ENCODE measurements around the gene LOX. TPM values are rescaled to one million over a fixed set of nuclear protein-coding genes. Genes with fewer than 3 reads are reported as not detected.

Gene LOX
- total and polyA plus RNA-seq, 9 of the 15 experiments (the other 6 are each of a cell fraction or from before 2014, with no cell fraction given): 0.06 to 0.09 TPM; not detected in 7

DNA sequence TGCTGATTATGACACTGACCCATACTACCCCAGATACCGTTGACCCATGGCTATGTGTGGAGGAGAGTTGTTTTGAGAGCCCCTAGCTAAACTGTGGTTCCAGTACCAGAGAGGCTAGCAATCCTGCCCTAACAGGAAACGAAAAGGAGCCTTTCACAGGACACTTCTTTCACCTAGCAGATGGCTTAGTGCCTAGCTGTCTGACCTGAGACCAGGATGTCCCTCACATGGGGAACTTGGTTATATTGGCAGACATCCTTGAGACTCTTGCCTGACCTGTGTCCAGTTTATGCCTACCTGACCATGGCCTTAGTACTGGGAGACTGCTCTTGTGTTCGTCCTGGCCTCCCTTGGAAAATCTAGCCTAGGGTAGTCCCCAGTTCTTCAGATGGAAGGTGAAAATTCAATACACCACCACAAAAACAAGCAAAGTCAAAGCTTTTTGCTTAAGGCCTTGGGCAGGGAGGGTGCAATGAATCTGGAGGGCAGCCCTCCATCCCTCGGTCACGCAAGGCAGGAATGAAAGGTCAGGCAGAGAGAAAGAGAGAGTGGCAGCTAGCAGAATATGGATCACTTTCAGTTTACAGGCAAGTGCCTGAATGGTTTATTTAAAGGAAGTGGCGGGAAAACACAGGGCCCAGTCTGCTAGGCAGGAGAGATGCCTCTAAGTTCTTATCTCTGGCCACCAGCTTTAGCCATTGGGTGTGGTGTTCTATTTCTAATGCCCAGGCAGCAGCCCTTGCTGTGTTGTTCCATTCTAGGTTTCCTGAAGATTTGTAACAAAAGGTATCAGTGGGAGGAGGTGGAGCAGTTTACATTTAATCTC lies 34.9 kb upstream of the LOX start (continued):
- no peak for TF ChIP-seq DDX20 (tag; IDR thresholded peaks at IDR 0.05; ENCODE audit: low read depth)
- no peak for TF ChIP-seq CBX5 (IDR thresholded peaks at IDR 0.05; ENCODE audit: borderline replicate concordance, low read depth)
- TF ChIP-seq, protein P1, sequence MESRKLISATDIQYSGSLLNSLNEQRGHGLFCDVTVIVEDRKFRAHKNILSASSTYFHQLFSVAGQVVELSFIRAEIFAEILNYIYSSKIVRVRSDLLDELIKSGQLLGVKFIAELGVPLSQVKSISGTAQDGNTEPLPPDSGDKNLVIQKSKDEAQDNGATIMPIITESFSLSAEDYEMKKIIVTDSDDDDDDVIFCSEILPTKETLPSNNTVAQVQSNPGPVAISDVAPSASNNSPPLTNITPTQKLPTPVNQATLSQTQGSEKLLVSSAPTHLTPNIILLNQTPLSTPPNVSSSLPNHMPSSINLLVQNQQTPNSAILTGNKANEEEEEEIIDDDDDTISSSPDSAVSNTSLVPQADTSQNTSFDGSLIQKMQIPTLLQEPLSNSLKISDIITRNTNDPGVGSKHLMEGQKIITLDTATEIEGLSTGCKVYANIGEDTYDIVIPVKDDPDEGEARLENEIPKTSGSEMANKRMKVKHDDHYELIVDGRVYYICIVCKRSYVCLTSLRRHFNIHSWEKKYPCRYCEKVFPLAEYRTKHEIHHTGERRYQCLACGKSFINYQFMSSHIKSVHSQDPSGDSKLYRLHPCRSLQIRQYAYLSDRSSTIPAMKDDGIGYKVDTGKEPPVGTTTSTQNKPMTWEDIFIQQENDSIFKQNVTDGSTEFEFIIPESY (CRISPR knock-in tag; IDR thresholded peaks at IDR 0.05): 0 out of 2 replicates have a peak, but pooled peaks have one; percentile 8
- TF ChIP-seq, protein P2, sequence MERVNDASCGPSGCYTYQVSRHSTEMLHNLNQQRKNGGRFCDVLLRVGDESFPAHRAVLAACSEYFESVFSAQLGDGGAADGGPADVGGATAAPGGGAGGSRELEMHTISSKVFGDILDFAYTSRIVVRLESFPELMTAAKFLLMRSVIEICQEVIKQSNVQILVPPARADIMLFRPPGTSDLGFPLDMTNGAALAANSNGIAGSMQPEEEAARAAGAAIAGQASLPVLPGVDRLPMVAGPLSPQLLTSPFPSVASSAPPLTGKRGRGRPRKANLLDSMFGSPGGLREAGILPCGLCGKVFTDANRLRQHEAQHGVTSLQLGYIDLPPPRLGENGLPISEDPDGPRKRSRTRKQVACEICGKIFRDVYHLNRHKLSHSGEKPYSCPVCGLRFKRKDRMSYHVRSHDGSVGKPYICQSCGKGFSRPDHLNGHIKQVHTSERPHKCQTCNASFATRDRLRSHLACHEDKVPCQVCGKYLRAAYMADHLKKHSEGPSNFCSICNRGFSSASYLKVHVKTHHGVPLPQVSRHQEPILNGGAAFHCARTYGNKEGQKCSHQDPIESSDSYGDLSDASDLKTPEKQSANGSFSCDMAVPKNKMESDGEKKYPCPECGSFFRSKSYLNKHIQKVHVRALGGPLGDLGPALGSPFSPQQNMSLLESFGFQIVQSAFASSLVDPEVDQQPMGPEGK (CRISPR knock-in tag; IDR thresholded peaks at IDR 0.05; ENCODE audit: borderline replicate concordance): no peak
- peak; percentile 96 for TF ChIP-seq DPF2 (IDR thresholded peaks at IDR 0.05)
- TF ChIP-seq EGR1 (conservative IDR thresholded peaks at IDR 0.05): 0 out of 2 replicates have a peak, but pooled peaks have one; percentile 19
- TF ChIP-seq SRSF3 (IDR thresholded peaks at IDR 0.05; ENCODE audit: insufficient read depth, low read length): no peak
- TF ChIP-seq, protein P3, sequence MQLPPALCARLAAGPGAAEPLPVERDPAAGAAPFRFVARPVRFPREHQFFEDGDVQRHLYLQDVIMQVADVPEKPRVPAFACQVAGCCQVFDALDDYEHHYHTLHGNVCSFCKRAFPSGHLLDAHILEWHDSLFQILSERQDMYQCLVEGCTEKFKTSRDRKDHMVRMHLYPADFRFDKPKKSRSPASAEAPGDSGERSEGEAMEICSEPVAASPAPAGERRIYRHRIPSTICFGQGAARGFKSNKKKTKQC (CRISPR knock-in tag; IDR thresholded peaks at IDR 0.05): no peak
- no peak for TF ChIP-seq ZNF212 (CRISPR knock-in tag; IDR thresholded peaks at IDR 0.05)
- TF ChIP-seq SMAD1 (IDR thresholded peaks at IDR 0.05; ENCODE audit: low read depth, low read length, partially characterized antibody): peak; percentile 82
- TF ChIP-seq POLR2A (conservative IDR thresholded peaks at IDR 0.05): peak; percentile 73
- no peak for TF ChIP-seq STAT5B (CRISPR knock-in tag; IDR thresholded peaks at IDR 0.05)
- TF ChIP-seq CTBP1 (IDR thresholded peaks at IDR 0.05; ENCODE audit: borderline replicate concordance): peak; percentile 90
- TF ChIP-seq NEUROD1 (IDR thresholded peaks at IDR 0.05; ENCODE audit: borderline replicate concordance, low read depth, low read length, partially characterized antibody): peak; percentile 27
- TF ChIP-seq, protein P4, sequence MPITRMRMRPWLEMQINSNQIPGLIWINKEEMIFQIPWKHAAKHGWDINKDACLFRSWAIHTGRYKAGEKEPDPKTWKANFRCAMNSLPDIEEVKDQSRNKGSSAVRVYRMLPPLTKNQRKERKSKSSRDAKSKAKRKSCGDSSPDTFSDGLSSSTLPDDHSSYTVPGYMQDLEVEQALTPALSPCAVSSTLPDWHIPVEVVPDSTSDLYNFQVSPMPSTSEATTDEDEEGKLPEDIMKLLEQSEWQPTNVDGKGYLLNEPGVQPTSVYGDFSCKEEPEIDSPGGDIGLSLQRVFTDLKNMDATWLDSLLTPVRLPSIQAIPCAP (CRISPR knock-in tag; IDR thresholded peaks at IDR 0.05; ENCODE audit: borderline replicate concordance): no peak
- TF ChIP-seq ZEB2 (IDR thresholded peaks at IDR 0.05): peak; percentile 91
- peak; percentile 81 for TF ChIP-seq L3MBTL2 (IDR thresholded peaks at IDR 0.05)
- no peak; a peak in 2 of 4 replicates for TF ChIP-seq NRF1 (conservative IDR thresholded peaks at IDR 0.05 in 1 of 2, IDR thresholded peaks at IDR 0.05 in 1 of 2)
- TF ChIP-seq NCOR1 (IDR thresholded peaks at IDR 0.05): peak; percentile 91
- TF ChIP-seq TCF7L2 (IDR thresholded peaks at IDR 0.05; ENCODE audit: low read depth, low read length): no peak
- no peak for TF ChIP-seq SETDB1 (IDR thresholded peaks at IDR 0.05; ENCODE audit: low read length)
- TF ChIP-seq CREB1 (IDR thresholded peaks at IDR 0.05): peak; percentile 29; the same call in 1 of the 2 replicates
- no peak; the same call in 1 of the 2 replicates for TF ChIP-seq CREB1 (CRISPR knock-in tag; IDR thresholded peaks at IDR 0.05)
- no peak for TF ChIP-seq RFX1 (IDR thresholded peaks at IDR 0.05)
- peak in 1 of 2 experiments; percentile 20; a peak in 1 of 4 replicates for TF ChIP-seq FOXA3 (CRISPR knock-in tag; conservative IDR thresholded peaks at IDR 0.05 in 1 of 2, IDR thresholded peaks at IDR 0.05 in 1 of 2)
- no peak for TF ChIP-seq ELF2 (CRISPR knock-in tag; IDR thresholded peaks at IDR 0.05)

Measured in K562 (cell line).